ENCODE measurements around the gene SRGAP1. TPM values are rescaled to one million over a fixed set of nuclear protein-coding genes. Genes with fewer than 3 reads are reported as not detected.

The SRGAP1 gene
- total and polyA plus RNA-seq, 9 of the 15 experiments (the other 6 are each of a cell fraction or from before 2014, with no cell fraction given) = 0.01 to 0.13 (median 0.04) TPM; not detected in 3

DNA sequence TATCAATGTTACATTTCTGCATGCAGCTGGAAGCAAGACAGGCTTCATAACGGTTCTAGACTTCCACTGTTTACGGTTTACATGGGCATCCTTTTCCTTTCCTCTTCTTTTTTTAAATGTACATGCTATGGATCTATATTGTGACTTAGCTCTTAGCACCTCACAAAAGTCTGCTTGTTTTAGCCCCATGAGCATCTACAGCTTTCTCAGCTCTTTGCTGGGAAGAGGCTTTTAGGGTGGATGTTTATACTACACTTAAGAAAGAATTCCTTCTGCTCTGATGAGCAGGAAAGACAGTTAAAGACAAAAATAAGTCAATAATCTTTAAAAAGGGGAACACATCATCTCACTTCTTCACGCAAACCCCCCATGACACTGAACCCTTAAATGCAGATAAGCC is 326.2 kb downstream of the SRGAP1 start:
- Histone ChIP-seq H3K36me3 (ENCODE audit: control insufficient read depth, insufficient read depth, low read length) (no peaks in the 10 kb centered on the region), H4K20me1 (replicated peaks; ENCODE audit: control insufficient read depth, insufficient read depth, low read length) (no peaks in the 10 kb centered on the region), H3K4me1 (replicated peaks in 1 of 2; ENCODE audit: control insufficient read depth in 2 of 2, insufficient read depth in 2 of 2, low read length in 2 of 2) (no peaks in the 10 kb centered on the region), H3K4me2 (ENCODE audit: insufficient read depth, low read length) (no peak overlapping the region), H3K9ac (ENCODE audit: insufficient read depth in 1 of 2, low read depth in 2 of 2, low read length in 2 of 2) (no peak overlapping the region), H2AFZ (ENCODE audit: low read depth, low read length) (no peak overlapping the region), H3K9me1 (ENCODE audit: control insufficient read depth, insufficient read depth, low read length) (no peaks in the 10 kb centered on the region), H3K27me3 (ENCODE audit: control insufficient read depth in 2 of 2, insufficient read depth in 2 of 2, low read length in 2 of 2) (peaks cover 0 to 7% of the 10 kb centered on the region in 2 experiments; a peak in 3 of 5 replicates), H3K9me3 (replicated peaks; ENCODE audit: control insufficient read depth, insufficient read depth, low read depth, low read length) (no peaks in the 10 kb centered on the region), H3K27ac (ENCODE audit: extremely low read depth, low read depth, low read length) (no peak overlapping the region), H3K79me2 (ENCODE audit: control insufficient read depth, insufficient read depth, low read length) (no peaks in the 10 kb centered on the region), H3K4me3 (no peak overlapping the region)
- ChIA-PET POLR2A (no interaction called here), CTCF (ENCODE audit: low intra/inter-chr PET ratio) (no interaction called here)
- intact Hi-C loops (cut with micrococcal nuclease) (no loop called here), in situ Hi-C loops (cut with MboI) (no loop called here)
- BruUV-seq (replicated peaks) = no TSS peak
- WGBS (ENCODE audit: insufficient coverage, low coverage, missing lambda C conversion rate) = 2% methylated on average over 3 of the region's 3 CpGs
- DNase-seq (ENCODE audit: extremely low read depth in 1 of 4, low spot score in 3 of 4) (no peak), FAIRE-seq (peak; percentile 6), ATAC-seq (no peak)
- TF ChIP-seq RBM22 (IDR thresholded peaks at IDR 0.05; ENCODE audit: low read depth, low read length, poor library complexity, severe bottlenecking) = no peak
- no peak for TF ChIP-seq DLX4 (CRISPR knock-in tag; IDR thresholded peaks at IDR 0.05)
- TF ChIP-seq, protein P1, sequence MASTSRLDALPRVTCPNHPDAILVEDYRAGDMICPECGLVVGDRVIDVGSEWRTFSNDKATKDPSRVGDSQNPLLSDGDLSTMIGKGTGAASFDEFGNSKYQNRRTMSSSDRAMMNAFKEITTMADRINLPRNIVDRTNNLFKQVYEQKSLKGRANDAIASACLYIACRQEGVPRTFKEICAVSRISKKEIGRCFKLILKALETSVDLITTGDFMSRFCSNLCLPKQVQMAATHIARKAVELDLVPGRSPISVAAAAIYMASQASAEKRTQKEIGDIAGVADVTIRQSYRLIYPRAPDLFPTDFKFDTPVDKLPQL (IDR thresholded peaks at IDR 0.05; ENCODE audit: extremely low read depth, insufficient read length) = no peak
- no peak for TF ChIP-seq U2AF1 (optimal IDR thresholded peaks at IDR 0.05; ENCODE audit: low read depth, low read length)
- TF ChIP-seq, protein P2, sequence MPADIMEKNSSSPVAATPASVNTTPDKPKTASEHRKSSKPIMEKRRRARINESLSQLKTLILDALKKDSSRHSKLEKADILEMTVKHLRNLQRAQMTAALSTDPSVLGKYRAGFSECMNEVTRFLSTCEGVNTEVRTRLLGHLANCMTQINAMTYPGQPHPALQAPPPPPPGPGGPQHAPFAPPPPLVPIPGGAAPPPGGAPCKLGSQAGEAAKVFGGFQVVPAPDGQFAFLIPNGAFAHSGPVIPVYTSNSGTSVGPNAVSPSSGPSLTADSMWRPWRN (IDR thresholded peaks at IDR 0.05; ENCODE audit: low read depth) = no peak
- no peak for TF ChIP-seq MYC (IDR thresholded peaks at IDR 0.05; ENCODE audit: low read depth, low read length)
- no peak for TF ChIP-seq MYC (CRISPR knock-in tag; IDR thresholded peaks at IDR 0.05; ENCODE audit: borderline replicate concordance, low read depth)
- no peak for TF ChIP-seq MAZ (CRISPR knock-in tag; conservative IDR thresholded peaks at IDR 0.05 in 1 of 2, IDR thresholded peaks at IDR 0.05 in 1 of 2)
- TF ChIP-seq CAMTA2 (CRISPR knock-in tag; conservative IDR thresholded peaks at IDR 0.05) = no peak
- TF ChIP-seq ZNF668 (CRISPR knock-in tag; IDR thresholded peaks at IDR 0.05) = no peak
- TF ChIP-seq STAG1 (CRISPR knock-in tag; IDR thresholded peaks at IDR 0.05; ENCODE audit: borderline replicate concordance) = no peak
- no peak for TF ChIP-seq TEAD4 (IDR thresholded peaks at IDR 0.05; ENCODE audit: low read length)
- TF ChIP-seq TEAD4 (CRISPR knock-in tag; IDR thresholded peaks at IDR 0.05; ENCODE audit: borderline replicate concordance) = no peak
- no peak for TF ChIP-seq HMG20A (CRISPR knock-in tag; conservative IDR thresholded peaks at IDR 0.05)
- TF ChIP-seq SMARCA4 (IDR thresholded peaks at IDR 0.05) = no peak

Measured in K562 (cell line).